ENCODE measurements around the gene ZNF536.

DNA sequence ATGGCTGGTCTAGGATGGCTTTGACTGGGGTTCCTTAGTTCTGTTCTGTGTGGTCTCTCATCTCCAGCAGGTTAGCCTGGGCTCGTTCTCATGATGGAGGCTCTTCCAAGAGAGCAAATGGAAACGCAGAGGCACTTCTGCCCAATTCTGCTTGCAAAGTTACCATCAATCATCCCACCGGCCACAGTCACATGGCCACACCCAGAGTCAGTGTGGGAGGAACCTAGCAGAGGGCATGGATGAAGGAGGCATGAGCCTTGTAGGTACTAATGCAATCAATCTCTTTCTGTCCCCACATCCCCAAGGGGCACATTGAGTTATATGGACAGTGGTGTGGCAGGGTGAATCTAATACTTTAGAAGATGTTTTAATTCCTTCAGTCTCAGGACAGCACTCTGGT is 207.2 kb downstream of the ZNF536 start:
- no peak for TF ChIP-seq CTCF (IDR thresholded peaks at IDR 0.05)
- TF ChIP-seq SP1 (CRISPR knock-in tag; conservative IDR thresholded peaks at IDR 0.05): no peak
- no peak for TF ChIP-seq PRDM15 (CRISPR knock-in tag; IDR thresholded peaks at IDR 0.05)
- TF ChIP-seq, protein P1, sequence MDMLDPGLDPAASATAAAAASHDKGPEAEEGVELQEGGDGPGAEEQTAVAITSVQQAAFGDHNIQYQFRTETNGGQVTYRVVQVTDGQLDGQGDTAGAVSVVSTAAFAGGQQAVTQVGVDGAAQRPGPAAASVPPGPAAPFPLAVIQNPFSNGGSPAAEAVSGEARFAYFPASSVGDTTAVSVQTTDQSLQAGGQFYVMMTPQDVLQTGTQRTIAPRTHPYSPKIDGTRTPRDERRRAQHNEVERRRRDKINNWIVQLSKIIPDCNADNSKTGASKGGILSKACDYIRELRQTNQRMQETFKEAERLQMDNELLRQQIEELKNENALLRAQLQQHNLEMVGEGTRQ (CRISPR knock-in tag; IDR thresholded peaks at IDR 0.05): no peak
- no peak for TF ChIP-seq ZNF512 (CRISPR knock-in tag; IDR thresholded peaks at IDR 0.05; ENCODE audit: borderline replicate concordance)
- no peak for TF ChIP-seq CREB1 (CRISPR knock-in tag; IDR thresholded peaks at IDR 0.05)
- TF ChIP-seq FOXP4 (CRISPR knock-in tag; IDR thresholded peaks at IDR 0.05): no peak
- TF ChIP-seq ZNF671 (CRISPR knock-in tag; IDR thresholded peaks at IDR 0.05): no peak
- TF ChIP-seq E2F5 (CRISPR knock-in tag; IDR thresholded peaks at IDR 0.05): no peak
- TF ChIP-seq NFYB (CRISPR knock-in tag; conservative IDR thresholded peaks at IDR 0.05; ENCODE audit: low read depth): no peak
- TF ChIP-seq TCF7 (CRISPR knock-in tag; IDR thresholded peaks at IDR 0.05; ENCODE audit: low read depth): no peak
- TF ChIP-seq, protein P2, sequence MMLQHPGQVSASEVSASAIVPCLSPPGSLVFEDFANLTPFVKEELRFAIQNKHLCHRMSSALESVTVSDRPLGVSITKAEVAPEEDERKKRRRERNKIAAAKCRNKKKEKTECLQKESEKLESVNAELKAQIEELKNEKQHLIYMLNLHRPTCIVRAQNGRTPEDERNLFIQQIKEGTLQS (CRISPR knock-in tag; conservative IDR thresholded peaks at IDR 0.05): no peak
- no peak for TF ChIP-seq ZNF138 (CRISPR knock-in tag; conservative IDR thresholded peaks at IDR 0.05)
